Middle frontal gyrus (tissue), 1 donor: ENCODE measurements around the gene STAT3.
"Not testable (repeated sequence)": the region's sequence is repeated elsewhere in the genome, so short reads cannot be mapped to it uniquely, and the experiment has no call there.

ENCODE experiments used
- DNase-seq: peaks from one replicate; pipeline ENCODE4 v3.0.0-alpha.2; 2015; ENCODE audit warnings: low spot score; ENCODE audit errors: extremely low spot score

STAT3 gene

DNA sequence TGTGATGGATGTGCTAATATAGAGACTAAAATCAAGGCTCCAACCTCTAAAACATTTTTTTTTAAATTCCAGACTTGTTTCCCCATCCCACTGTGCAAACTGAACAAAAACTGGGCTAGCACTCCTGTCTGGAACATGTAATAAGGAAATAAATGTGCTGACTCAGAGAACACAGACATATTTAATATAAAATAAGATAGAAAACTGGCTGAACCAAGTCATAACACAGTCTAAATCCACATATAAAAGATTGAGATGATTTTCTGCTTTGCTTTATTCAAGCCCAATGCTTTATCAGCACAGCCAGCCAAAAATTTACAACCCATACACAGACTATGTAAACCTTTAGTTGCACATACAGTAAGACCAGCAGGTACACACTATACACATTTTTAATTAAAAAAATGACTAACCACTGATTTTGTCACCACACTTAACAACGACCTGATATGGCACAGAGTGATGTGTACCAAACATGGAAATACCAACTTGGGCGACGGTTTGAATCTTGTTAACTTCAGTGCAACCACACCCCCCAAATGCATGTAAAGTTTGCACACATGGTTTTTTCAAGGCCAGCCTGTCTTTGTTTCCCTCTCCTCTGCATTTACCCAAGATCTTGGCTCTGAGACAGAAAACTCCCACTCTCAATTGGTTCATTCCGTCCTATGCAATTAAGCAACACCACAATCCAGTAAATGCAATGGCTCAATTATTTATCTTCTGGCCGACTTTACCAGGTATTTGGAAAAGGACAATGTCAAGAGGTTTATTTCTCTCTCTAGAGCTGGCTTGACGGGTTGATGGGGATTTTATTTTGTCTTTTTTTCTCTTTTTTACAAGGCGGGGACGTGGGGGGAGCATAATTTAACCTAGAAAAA, 1.2 kb downstream of the STAT3 start:
- no peak for DNase-seq

DNA sequence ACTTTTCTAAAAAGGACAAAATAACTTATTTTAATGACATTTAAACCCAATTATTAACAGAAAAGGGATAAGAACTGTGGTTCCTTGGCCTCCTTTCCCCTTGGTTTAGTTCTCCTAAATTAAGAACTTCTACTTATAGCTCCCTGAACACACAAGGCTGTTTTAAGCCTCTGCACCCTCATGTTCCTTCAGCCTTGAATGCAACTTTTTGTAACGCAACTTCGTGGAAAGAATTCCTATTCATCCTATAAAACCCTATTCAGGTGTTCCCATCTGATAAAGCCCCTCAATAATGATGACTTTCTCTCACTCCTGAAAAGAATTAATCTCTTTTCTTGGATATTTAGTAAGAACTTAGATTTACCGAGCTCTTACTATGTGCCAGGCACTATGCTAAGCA, 6.3 kb downstream of the STAT3 start:
- no peak for DNase-seq

DNA sequence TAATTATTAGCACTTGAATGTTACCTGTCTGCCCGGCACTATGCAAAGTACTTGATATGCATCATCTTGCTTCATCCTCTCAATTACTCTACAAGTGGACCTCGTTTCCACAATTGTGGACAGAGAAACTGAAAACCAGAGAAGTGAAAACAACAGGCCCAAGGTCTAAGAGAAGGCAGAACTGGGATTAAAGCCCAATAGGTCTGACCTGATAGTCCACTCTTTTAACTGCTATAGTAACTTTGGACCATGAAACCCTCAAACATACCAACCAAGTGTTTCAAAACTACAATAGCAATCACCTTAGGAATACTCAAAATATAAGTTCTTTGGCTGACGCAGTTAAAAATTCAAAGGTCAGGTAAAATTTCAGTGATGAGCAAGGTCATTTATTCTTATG, 7.3 kb downstream of the STAT3 start:
- no peak for DNase-seq

DNA sequence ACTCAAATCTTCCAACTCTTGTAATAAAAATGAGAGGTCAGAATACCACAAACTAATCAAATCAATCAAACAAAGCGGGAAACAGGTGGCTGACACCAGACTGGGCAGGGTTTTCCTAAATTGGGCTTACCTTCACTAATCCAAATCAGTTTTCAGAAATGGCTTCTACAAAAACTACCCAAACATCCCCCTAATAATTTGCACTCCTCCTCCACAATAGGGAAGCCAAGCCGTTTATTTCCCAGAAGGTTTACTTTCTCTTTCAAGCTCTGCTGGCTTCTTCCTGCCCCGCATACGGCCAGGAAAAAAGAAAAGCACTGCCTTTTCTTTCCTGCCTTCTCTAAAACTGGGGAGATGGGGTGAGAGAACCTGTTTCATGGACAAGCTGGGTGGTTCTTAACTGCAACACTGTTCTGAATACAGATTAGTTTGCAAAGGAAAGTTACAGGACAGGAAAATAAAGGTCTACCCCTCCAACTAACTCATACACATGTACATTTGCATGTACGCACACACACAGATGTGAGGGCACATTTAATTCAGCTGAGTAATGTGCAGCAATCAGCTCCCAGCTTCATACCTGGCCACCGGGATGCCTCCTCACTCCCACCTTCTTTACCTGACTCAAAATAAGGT, 9.2 kb downstream of the STAT3 start:
- no peak for DNase-seq

DNA sequence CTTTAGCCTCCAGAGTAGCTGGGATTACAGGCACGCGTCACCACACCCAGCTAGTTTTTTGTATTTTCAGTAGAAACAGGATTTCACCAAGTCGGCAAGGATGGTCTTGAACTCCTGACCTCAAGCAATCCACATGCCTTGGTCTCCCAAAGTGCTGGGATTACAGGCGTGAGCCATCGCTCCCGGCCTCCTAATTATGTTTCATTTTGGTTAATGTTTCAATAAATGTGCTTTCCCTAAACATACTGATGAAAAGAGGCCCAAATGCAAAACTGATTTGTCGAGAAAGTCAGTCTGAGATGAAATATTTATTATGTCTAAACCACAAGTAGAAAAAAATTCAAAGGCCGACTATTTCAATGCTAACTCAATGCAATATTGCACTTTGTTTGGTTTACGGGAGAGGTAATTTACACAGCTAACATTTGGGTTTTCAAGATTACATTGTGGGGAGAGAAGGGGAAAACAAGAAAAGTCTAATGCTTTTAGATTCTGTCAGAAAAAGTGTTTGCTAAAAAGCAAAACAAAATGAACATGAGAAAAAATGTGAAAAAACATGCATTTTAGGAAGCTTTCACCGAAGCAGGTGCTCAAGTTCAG, 9.8 kb downstream of the STAT3 start:
- DNase-seq: no peak

DNA sequence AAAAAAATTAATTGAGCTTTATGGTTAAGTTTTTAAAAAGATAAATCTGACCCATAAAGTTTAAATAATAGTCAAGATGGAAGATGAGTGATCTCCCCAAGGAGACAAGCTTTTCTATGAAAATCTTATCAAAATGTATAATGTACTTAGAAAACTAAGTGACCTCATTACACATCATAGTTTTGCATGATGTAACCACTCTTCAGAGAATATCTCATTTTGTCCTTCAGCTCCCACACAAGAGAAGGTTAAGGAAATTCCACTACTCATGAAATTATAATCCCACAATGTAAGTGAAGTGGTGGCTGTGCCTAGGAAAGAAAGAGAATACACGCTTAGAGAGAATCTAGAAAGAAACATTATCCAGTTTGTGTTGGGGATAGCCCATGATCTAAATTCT, 14.3 kb downstream of the STAT3 start:
- no peak for DNase-seq

DNA sequence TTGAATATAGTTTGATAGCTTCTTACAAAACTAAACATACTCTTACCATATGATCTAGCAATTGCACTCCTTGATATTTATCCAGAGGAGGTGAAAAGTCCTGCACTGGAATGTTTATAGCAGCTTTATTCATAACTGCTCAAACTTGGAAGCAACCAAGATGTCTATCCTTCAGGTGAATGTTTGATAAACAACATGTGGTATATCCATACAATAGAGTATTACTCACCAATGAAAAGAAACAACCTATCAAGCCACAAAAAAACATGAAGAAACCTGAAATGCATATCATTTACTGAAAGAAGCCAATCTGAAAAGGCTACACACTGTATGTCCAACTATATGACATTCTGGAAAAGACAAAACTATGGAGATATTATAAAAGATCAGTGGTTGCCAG, 16.1 kb downstream of the STAT3 start:
- DNase-seq: no peak

DNA sequence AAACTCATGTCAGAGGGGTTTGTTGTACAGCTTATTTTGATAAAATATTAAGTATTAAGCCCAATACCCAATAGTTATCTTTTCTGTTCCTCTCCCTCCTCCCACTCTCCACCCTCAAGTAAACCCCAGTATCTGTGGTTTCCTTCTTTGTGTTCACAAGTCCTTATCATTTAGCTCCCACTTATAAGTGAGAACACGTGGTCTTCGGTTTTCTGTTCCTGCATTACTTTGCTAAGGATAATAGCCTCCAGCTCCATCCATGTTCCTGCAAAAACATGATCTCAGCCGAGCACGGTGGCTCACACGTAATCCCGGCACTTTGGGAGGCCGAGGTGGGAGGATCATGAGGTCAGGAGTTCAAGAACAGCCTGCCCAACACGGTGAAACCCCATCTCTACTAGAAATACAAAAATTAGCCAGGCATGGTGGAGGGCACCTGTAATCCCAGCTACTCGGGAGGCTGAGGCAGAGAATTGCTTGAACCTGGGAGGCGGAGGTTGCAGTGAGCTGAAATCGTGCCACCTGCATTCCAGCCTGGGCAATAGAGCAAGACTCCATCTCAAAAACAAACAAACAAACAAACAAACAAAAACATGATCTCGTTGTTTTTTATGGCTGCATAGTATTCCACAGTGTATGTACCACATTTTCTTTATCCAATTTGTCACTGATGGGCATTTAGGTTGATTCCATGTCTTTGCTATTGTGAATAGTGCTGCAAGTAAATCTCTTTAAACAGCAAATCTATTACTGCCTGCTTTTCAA, 19.3 kb downstream of the STAT3 start:
- not testable (repeated sequence) for DNase-seq

DNA sequence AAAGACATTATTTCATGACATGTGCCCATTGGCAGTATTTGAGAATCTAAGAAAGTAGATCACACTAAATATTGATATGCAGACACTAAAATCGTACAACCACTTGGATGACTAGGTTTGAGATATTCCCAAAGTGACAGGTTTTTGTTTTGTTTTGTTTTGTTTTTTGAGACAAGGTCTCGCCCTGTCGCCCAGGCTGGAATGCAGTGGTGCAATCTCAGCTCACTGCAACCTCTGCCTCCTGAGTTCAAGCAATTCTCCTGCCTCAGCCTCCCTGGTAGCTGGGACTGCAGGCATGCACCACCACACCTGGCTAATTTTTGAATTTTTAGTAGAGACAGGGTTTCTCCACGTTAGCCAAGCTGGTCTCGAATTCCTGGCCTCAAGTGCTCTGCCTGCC, 19.9 kb downstream of the STAT3 start:
- DNase-seq: not testable (repeated sequence)

DNA sequence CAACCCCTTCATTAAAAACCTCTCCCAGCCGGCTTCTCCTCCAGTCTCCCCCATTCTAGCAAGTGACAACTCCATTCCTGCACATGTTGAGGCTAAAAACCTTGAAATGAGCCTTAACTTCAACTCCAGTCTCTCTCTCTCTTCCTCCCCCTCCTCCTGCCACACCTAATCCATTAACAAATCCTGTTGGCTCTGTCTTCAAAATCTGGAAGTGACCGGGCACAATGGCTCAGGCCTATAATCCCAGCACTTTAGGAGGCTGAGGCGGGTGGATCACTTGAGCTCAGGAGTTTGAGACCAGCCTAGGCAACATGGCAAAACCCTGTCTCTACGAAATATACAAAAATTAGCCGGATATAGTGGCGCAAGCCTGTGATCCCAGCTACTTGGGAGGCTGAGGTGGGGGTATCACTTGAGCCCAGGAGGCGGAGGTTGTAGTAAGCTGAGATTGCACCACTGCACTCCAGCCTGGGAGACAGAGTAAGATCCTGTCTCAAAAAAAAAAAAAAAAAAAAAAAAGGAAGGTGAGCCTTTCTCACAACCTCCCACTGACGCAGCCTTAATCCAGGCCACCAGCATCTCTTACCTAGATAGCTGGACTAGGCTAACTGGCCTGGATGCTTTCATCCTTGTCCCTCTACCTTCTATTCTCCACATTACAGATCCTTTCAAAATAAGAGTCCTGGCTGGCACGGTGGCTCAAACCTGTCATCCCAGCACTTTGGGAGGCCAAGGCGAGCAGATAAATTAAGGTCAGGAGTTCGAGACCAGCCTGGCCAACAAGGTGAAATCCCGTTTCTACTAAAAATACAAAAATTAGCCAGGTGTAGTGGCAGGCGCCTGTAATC, 21.8 kb downstream of the STAT3 start:
- not testable (repeated sequence) for DNase-seq

DNA sequence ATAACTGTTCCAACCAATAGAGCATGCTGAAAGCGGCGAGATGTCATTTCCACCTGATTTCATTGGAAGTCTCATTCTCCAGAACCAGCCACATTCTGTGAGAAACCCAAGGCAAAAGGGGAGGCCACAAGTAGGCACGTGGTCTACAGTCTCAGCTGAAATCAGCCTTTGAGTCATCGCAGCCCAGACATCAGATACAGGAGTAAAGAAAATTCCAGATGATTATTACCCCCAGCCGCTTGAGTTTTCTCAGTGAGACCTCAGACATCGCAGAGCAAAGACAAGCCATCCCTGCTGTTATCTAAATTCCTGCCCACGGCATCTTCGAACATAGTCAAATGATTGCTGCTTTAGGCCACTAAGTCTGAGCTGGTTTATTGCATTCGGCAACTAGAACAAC, 23.1 kb downstream of the STAT3 start:
- no peak for DNase-seq

DNA sequence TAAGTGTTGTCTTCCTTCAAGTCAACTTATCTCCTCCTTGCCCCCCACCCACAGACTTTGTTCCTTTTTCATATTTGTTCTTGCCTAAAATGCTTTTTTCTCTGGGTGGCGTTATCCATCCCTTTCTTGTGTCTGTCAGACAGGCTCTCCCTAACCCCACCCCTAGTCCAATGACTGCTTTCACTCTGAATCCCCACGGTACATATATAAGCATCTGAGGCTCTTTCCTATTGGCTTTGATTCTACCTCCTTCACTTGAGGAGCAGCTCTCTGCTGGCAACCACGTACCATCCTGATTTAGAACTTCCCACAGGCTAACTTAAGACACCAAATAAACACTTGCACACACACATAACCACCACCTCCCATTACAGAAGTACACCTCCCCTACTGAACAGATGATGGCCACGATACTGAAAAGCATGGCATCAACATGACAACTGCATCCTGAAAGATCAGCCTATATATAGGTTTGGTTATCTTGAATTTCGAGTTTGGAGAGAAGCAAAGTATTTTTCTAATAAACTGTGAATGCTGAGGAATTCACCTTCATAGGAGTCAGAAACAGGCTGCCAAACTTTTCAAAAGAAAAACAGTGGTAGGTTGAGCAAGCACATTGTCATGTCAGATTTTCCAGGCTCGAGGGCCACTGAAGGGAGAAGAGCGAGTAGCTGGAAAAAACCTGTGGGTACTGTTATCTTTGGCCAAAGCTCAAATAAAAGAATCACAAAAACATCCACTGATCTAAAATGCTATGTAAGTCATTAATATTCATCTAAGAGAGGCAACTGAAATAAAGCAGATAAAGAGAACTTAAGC, 24.3 kb downstream of the STAT3 start:
- no peak for DNase-seq

DNA sequence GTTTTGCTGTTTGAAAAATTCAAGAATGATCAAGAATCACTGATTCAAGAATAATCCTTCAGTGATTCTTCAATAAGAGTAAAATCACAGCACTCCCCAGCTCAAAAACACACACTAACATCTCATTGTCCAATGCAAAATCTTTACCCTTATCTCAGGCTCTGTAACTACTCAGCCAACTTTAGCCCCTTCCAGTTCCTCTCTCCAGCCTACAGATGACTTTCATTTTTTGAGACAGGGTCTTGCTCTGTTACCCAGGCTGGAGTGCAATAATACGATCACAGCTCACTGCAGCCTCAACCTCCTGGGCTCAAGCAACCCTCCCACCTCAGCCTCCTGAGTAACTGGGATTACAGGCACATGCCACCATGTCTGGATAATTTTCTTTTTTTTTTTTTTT, 25.0 kb downstream of the STAT3 start:
- no peak for DNase-seq

DNA sequence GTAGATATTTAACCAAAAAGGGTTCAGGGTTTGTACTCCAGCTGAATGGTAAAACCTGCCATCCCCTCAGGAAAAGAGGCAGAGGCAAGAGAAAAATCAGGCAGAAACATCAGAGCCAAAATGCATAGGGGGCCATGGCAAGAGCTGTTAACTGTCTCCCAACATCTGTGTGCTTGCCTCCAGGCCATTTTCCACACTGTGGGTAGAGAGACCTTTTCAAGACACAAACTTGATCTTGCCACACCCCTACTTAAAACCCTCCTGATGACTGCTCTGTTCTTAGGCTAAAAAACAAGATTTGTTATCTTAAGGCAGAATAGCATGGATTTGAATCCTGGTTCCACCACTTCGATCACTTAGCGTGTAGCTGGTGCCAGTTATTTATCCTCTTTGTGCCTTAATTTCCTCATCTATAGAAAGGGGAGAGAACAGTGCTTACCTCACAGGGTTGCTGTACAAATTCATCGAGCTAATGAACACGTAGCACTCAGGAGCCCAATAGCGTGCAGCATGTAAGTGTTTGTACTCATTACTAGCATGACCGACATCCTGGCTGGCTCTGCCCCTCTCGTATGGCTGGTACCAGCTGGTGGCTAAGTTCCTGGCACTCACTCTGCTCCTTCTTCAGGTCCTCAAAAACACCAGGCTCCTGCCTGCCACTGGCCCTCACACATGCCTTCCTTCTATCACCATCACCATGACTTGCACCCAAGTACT, 25.8 kb downstream of the STAT3 start:
- no peak for DNase-seq

DNA sequence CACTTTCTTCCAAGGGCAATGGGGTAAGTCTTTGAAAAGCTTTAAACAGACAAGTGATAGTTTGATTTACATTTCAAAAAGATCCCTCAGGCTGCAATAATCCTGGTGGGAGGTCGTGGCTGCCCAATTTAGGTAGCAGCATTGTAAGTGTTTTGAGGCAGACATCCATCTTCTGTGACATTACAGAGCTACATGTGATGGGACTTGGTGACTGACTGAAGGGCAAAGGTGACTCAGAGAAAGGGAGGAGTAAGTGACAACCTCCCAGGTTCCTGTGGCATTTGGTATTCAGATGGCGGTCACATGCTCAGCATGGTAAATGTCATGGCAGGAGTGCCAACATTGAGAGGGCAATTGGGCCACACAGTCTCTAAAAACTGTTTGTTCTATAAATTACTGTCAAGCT, 26.5 kb downstream of the STAT3 start:
- no peak for DNase-seq

DNA sequence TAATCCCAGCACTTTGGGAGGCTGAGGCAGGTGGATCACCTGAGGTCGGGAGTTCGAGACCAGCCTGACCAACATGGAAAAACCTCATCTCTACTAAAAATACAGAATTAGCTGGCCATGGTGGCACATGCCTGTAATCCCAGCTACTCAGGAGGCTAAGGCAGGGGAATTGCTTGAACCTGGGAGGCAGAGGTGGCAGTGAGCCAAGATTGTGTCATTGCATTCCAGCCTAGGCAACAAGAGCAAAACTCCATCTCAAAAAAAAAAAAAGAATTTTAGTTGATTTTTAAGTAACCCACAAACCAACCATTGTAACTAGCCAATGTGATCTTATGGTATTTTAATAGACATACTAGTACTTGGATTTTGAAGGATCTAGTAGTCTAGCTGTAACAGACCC, 27.9 kb downstream of the STAT3 start:
- not testable (repeated sequence) for DNase-seq

DNA sequence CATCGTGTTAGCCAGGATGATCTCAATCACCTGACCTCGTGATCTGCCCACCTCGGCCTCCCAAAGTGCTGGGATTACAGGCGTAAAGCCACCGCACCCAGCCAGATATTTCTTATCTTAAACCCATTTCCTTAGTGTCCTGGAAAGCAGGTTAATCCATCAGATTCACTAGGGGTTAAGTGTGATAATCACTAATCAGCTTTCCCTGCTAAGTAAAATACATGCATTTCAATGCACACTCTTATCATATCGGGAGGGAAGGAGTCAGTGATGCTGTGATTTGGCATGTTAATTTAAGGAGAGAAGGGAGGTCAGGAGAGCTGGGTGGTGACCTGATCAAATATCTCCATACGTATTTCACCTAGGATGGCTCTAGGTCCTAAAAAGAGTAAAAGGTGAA, 29.1 kb downstream of the STAT3 start:
- no peak for DNase-seq

DNA sequence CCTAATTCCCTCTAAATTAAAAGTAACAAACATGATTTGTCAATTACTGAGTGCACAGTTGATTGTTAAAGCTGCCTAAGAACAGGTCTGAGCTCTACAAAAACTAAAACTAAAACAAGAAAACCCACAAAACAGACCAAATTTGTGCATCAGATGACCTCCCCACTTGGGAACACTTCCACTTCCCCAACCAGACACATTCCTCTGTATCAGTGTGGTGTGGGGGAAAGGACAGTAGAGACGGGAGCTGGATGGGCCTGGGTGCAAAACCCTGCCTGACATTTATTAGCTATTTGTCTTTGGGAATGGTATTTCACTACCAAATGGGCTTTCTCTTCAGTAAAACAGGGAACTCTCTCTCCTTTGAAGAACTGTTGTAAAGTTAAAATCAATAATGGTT, 29.8 kb downstream of the STAT3 start:
- no peak for DNase-seq
